DND-41 (cell line): ENCODE data around the gene CAPN1.

Source experiments
- ATAC-seq: fragments of 200-7000 bp; cut with Tn5 transposase; 3 replicates; pipeline ENCODE4 v1.9.1; 2021; ENCODE audit warnings: low read depth; ENCODE audit not compliant: insufficient read depth
- DNase-seq: peaks from one replicate; pipeline ENCODE4 v3.0.0-alpha.2; 2020
- H2AFZ ChIP-seq: 2 replicates; pipeline ENCODE4 v1.6.0; 2012; ENCODE audit warnings: low read depth, low read length
- H3K27ac ChIP-seq: 2 replicates; pipeline ENCODE4 v1.5.1; 2012; ENCODE audit warnings: low read length, inconsistent platforms
- H3K27me3 ChIP-seq: fragments of 200-600 bp; sonication (generic); 2 replicates; pipeline ENCODE4 v1.6.0; 2012; ENCODE audit warnings: low read length, mild to moderate bottlenecking, inconsistent platforms; ENCODE audit not compliant: insufficient read depth, poor library complexity
- H3K36me3 ChIP-seq: 2 replicates; pipeline ENCODE4 v1.5.1; 2012; ENCODE audit warnings: low read length, inconsistent platforms; ENCODE audit not compliant: insufficient read depth
- H3K4me1 ChIP-seq: 2 replicates; pipeline ENCODE4 v1.5.1; 2012; ENCODE audit warnings: mild to moderate bottlenecking, low read length; ENCODE audit not compliant: insufficient read depth
- H3K4me2 ChIP-seq: 2 replicates; pipeline ENCODE4 v1.6.0; 2012; ENCODE audit warnings: mild to moderate bottlenecking, moderate library complexity, low read length, inconsistent platforms; ENCODE audit not compliant: insufficient read depth
- H3K4me3 ChIP-seq, 2 experiments: fragments of 200-600 bp in 1 of 2; shearing (Covaris generic) in 1 of 2; 2 replicates each; pipeline ENCODE4 v1.5.1; 2012 to 2016; ENCODE audit warnings: inconsistent platforms in 2 of 2, low read length in 2 of 2, mild to moderate bottlenecking in 2 of 2, low read depth in 1 of 2, moderate library complexity in 1 of 2
- H3K79me2 ChIP-seq: 2 replicates; pipeline ENCODE4 v1.6.0; 2012; ENCODE audit warnings: low read length, inconsistent platforms; ENCODE audit not compliant: insufficient read depth
- H3K9ac ChIP-seq: 2 replicates; pipeline ENCODE4 v1.6.0; 2012; ENCODE audit warnings: low read depth, mild to moderate bottlenecking, inconsistent platforms, low read length, moderate library complexity
- H3K9me3 ChIP-seq: 2 replicates; pipeline ENCODE4 v1.5.1; 2012; ENCODE audit warnings: low read length, moderate library complexity, mild to moderate bottlenecking, inconsistent platforms; ENCODE audit not compliant: insufficient read depth, severe bottlenecking
- H4K20me1 ChIP-seq: 2 replicates; pipeline ENCODE4 v1.6.0; 2012; ENCODE audit warnings: low read length; ENCODE audit not compliant: insufficient read depth
- CTCF ChIP-seq: IDR thresholded peaks from 2 replicates; pipeline ENCODE4 v1.5.1; 2012; ENCODE audit warnings: borderline replicate concordance, low read length, moderate library complexity, mild to moderate bottlenecking; ENCODE audit not compliant: poor library complexity, severe bottlenecking; ENCODE audit errors: extremely low read depth
- EZH2 ChIP-seq: IDR thresholded peaks from 3 replicates; pipeline ENCODE4 v1.6.1; 2012; ENCODE audit warnings: borderline replicate concordance, low read depth, mild to moderate bottlenecking, moderate library complexity, low read length, inconsistent platforms; ENCODE audit not compliant: severe bottlenecking

CAPN1 gene

DNA sequence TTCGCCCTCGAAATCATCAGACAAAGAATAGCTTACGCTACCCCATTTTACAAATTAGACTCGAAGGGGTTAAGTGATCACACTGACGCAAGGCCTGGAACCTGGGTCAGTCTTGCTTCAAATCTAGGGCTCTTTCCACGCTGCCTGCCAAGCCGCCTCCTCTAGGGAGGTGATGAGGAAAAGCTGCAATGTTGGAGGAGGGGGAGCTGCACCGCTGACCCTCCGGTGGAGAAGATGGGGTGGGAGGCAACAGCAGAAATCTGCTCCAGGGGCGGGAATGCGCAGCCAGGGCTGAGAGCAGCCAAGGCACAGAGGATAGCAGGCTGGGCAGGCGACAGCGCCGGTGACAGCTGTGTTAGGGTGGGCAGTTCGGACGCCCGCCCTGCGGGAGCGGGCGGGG lies 48.0 kb upstream of the CAPN1 start:
- H4K20me1 ChIP-seq, result peaks cover 20% of the 10 kb centered on the region
- H2AFZ ChIP-seq, result peak overlapping the region; percentile 96
- H3K27me3 ChIP-seq, result no peaks in the 10 kb centered on the region
- H3K9me3 ChIP-seq, result no peaks in the 10 kb centered on the region
- H3K79me2 ChIP-seq, result peaks cover 26% of the 10 kb centered on the region
- H3K4me2 ChIP-seq, result peak overlapping the region; percentile 83
- ATAC-seq (no peak), DNase-seq (no peak)
- H3K36me3 ChIP-seq, result peaks cover 43% of the 10 kb centered on the region
- no peak for TF ChIP-seq EZH2
- TF ChIP-seq CTCF, result no peak
- peak overlapping the region; percentile 82 for H3K9ac ChIP-seq
- H3K4me3 ChIP-seq, result peak overlapping the region; percentile 71 to 86
- peaks cover 29% of the 10 kb centered on the region for H3K4me1 ChIP-seq
- H3K27ac ChIP-seq, result peak overlapping the region; percentile 100

DNA sequence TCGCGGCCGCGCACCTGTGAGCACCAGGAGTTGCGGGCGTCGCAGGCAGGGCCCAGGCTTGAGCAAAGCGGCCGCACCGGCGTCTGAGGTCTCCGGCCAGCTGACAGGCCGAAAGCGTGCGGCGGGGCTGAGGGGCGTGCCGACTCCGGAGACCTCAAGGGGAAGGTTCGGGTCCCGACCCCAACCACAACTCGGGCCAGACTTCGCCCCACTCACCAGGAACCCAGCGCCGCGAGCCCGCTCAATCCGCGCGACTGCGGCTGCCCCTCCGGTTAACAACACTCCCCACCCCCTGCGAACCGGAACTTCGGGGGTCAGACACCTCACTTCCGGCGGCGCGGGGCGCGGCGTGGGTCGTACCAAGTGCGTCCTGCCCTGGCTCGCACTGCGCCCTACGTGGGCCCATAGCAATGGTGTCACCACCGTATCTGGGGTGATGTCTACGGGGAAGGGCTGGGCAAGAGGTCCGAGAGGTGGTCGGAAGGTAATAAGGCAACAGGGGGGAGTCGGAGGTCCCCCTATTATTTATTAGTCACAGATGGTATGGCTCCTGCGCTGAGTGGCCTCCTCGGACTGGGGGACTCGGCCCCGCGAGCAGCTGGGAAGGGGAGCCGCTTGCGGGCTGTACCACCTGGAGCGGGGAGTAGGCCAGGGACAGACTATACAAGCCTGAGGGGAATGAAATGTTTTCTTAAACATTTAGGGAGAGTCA lies 47.3 kb upstream of the CAPN1 start, which contains the start of gene SYVN1:
TSS of gene SYVN1 (minus strand) at position 280 of the 712 bp plus-strand sequence. CDS start 918 bp downstream, outside the sequence.
- DNase-seq (peak; percentile 89), ATAC-seq (peak; percentile 83)
- Histone ChIP-seq H2AFZ (peak within 1 kb of the TSS; percentile 96), H3K4me1 (peaks cover 29% of the 10 kb centered on the region), H3K27me3 (no peaks in the 10 kb centered on the region), H3K4me2 (peak within 1 kb of the TSS; percentile 83), H3K9me3 (no peaks in the 10 kb centered on the region), H3K79me2 (peaks cover 26% of the 10 kb centered on the region), H3K27ac (peak within 1 kb of the TSS; percentile 100), H3K36me3 (peaks cover 37% of the 10 kb centered on the region), H4K20me1 (peaks cover 17% of the 10 kb centered on the region), H3K4me3 (peak within 1 kb of the TSS; percentile 71 to 86), H3K9ac (peak within 1 kb of the TSS; percentile 82)
- TF ChIP-seq EZH2 (no peak), CTCF (no peak)

DNA sequence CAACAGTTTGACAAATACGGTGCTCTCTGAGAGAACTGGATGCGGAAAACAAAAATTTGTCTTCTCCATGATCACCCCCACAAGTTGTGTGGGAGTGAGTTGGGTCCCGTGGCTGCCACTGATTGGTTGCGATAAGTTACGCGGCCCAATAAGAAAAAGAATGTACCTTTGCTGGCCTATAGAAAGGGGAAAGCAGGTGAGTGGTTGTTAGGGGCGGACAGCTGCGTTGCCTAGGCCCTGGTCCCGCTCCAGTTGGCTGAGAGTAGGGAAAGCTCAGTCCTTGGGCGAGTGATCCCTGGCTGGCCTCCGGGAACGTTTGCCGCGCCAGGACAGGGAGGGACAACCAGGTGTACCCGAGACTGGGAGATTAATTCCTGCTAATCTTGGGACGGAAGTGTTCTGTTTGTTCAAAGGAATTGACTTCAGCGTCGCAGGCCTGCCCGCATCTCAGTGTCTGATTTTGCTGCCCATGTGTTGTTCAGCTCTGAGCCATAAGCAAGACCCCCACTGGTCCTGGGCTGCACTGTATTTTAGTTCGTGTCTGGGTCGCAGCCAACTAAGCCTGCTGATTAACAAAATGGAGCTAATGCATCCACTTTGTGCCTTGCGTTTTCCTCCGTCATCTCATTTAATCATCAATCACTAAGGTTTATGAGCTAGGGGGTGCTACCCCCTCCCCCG lies 46.6 kb upstream of the CAPN1 start:
- Histone ChIP-seq H3K4me3 (peak overlapping the region; percentile 71 to 86), H3K36me3 (peaks cover 30% of the 10 kb centered on the region), H3K27me3 (no peaks in the 10 kb centered on the region), H4K20me1 (peaks cover 17% of the 10 kb centered on the region), H3K9ac (peak overlapping the region; percentile 82), H3K4me1 (peaks cover 29% of the 10 kb centered on the region), H3K9me3 (no peaks in the 10 kb centered on the region), H2AFZ (peak overlapping the region; percentile 96), H3K4me2 (peak overlapping the region; percentile 83), H3K27ac (peak overlapping the region; percentile 100), H3K79me2 (peaks cover 26% of the 10 kb centered on the region)
- TF ChIP-seq EZH2 (no peak), CTCF (no peak)
- ATAC-seq, result peak; percentile 90
- DNase-seq, result peak; percentile 90
